K562 (cell line): Measurements from ENCODE around the gene ECHDC3. TPM values are rescaled to one million over a fixed set of nuclear protein-coding genes. Genes with fewer than 3 reads are reported as not detected.
A peak's percentile ranks its signal among the peaks of the same experiment; 100 is the strongest.

Experiments used
- BCLAF1 ChIP-seq, 2 experiments: fragments of 450-650 bp in 1 of 2; IDR thresholded peaks; 2 replicates each; pipeline ENCODE4 v1.6.1; 2011 to 2017; ENCODE audit warnings: low read depth in 2 of 2, antibody characterized with exemption in 1 of 2, borderline replicate concordance in 1 of 2, low read length in 1 of 2, mild to moderate bottlenecking in 1 of 2, mixed read lengths in 1 of 2; ENCODE audit not compliant: control insufficient read depth in 1 of 2
- C11orf30 ChIP-seq: fragments of 450-650 bp; IDR thresholded peaks from 2 replicates; pipeline ENCODE4 v1.6.1; 2016; ENCODE audit warnings: low read depth, mild to moderate bottlenecking
- CCNT2 ChIP-seq: IDR thresholded peaks from 2 replicates; pipeline ENCODE4 v1.6.1; 2011; ENCODE audit warnings: borderline replicate concordance, low read depth, mild to moderate bottlenecking, moderate library complexity, mixed read lengths, low read length; ENCODE audit not compliant: insufficient read length; ENCODE audit errors: extremely low read depth
- ETV5 ChIP-seq: sonication (generic); formaldehyde crosslinking; IDR thresholded peaks from 2 replicates; pipeline ENCODE4 v1.4.0; 2020; ENCODE audit warnings: low read depth, mild to moderate bottlenecking, missing genetic modification reagents
- FOSL1 ChIP-seq: fragments of 200-800 bp; sonication (Bioruptor generic); conservative IDR thresholded peaks from 2 replicates; pipeline ENCODE4 v1.6.1; 2016; ENCODE audit warnings: missing genetic modification characterization, missing compliant biosample characterization
- FOXA3 ChIP-seq, 2 experiments: fragments of 450-650 bp in 1 of 2; sonication (generic) in 1 of 2; formaldehyde crosslinking; IDR thresholded peaks in 1 of 2; conservative IDR thresholded peaks in 1 of 2; 2 replicates each; pipeline versions ENCODE4 v1.4.0 to v1.8.0; 2020 to 2022; ENCODE audit warnings: mild to moderate bottlenecking in 2 of 2, missing genetic modification reagents in 1 of 2
- MCM5 ChIP-seq: fragments of 450-650 bp; IDR thresholded peaks from 2 replicates; pipeline ENCODE4 v1.6.1; 2016; ENCODE audit warnings: low read depth
- MTA3 ChIP-seq: fragments of 450-650 bp; formaldehyde crosslinking; IDR thresholded peaks from 2 replicates; pipeline ENCODE4 v1.6.1; 2017; ENCODE audit warnings: mild to moderate bottlenecking, borderline replicate concordance
- NCOA1 ChIP-seq: fragments of 450-650 bp; IDR thresholded peaks from 2 replicates; pipeline ENCODE4 v1.6.1; 2016; ENCODE audit warnings: low read depth
- NR0B1 ChIP-seq: fragments of 450-650 bp; IDR thresholded peaks from one replicate; pipeline ENCODE4 v1.6.1; 2018; ENCODE audit warnings: mild to moderate bottlenecking, moderate library complexity; ENCODE audit not compliant: partially characterized antibody
- NR2C2 ChIP-seq, 2 experiments: fragments of 200-800 bp in 1 of 2; sonication (Bioruptor generic) in 1 of 2; sonication (generic) in 1 of 2; formaldehyde crosslinking in 1 of 2; IDR thresholded peaks; 2 replicates each; pipeline versions ENCODE4 v1.6.1 to v1.8.0; 2016 to 2022; ENCODE audit warnings: mild to moderate bottlenecking in 1 of 2, missing compliant biosample characterization in 1 of 2, missing genetic modification characterization in 1 of 2, missing genetic modification reagents in 1 of 2
- POU5F1 ChIP-seq: fragments of 150-350 bp; IDR thresholded peaks from 2 replicates; pipeline ENCODE4 v1.6.1; 2014; ENCODE audit warnings: borderline replicate concordance, low read length, low read depth, mild to moderate bottlenecking; ENCODE audit not compliant: partially characterized antibody
- TCF7 ChIP-seq: sonication (generic); IDR thresholded peaks from 2 replicates; pipeline ENCODE4 v1.6.1; 2016; ENCODE audit warnings: antibody characterized with exemption, borderline replicate concordance
- ZC3H8 ChIP-seq: fragments of 450-650 bp; IDR thresholded peaks from 2 replicates; pipeline ENCODE4 v1.6.1; 2017
- ZNF445 ChIP-seq: fragments of 250-450 bp; sonication (Bioruptor Pico); IDR thresholded peaks from 2 replicates; pipeline ENCODE4 v1.4.0; 2020; ENCODE audit warnings: low read depth, mild to moderate bottlenecking, moderate library complexity
- ZNF561 ChIP-seq: fragments of 450-650 bp; formaldehyde crosslinking; conservative IDR thresholded peaks from 2 replicates; pipeline ENCODE4 v1.4.0; 2020; ENCODE audit warnings: mild to moderate bottlenecking, moderate library complexity
- ZNF778 ChIP-seq: fragments of 450-650 bp; formaldehyde crosslinking; IDR thresholded peaks from 2 replicates; pipeline ENCODE4 v1.4.0; 2020; ENCODE audit warnings: mild to moderate bottlenecking, moderate library complexity
- polyA plus RNA-seq, 8 experiments: library from polyadenylated mRNA; depleted of rRNA in 4 of 8; stranded (reverse) in 5 of 8; unstranded in 3 of 8; fragments of >200 nt; fragmentation: Nextera tagmentation in 2 of 8; fragmentation: Illumina TruSeq in 1 of 8; extraction: Ambion mirVana in 2 of 8; extraction: Trizol in 1 of 8; gene quantifications; 2 replicates each; pipeline versions ENCODE4 v1.2.1 to v1.2.3, GENCODE V29; 2011 to 2014; ENCODE audit warnings: inconsistent platforms in 1 of 8, missing spikeins in 1 of 8
- total RNA-seq, 7 experiments: library from RNA; depleted of rRNA in 6 of 7; stranded (reverse); fragments of >200 nt in 6 of 7; fragmentation: Illumina TruSeq in 2 of 7; extraction: Trizol in 2 of 7; gene quantifications; 2 replicates each; pipeline versions ENCODE4 v1.2.1 to v1.2.3, GENCODE V29; 2011 to 2021; ENCODE audit warnings: low replicate concordance in 1 of 7
- TF ChIP-seq, protein P1 (sequence below): IDR thresholded peaks from 2 replicates; pipeline ENCODE4 v1.6.1; 2016; ENCODE audit warnings: missing genetic modification characterization, missing compliant biosample characterization
- TF ChIP-seq, protein P2 (sequence below): sonication (generic); formaldehyde crosslinking; IDR thresholded peaks from 2 replicates; pipeline ENCODE4 v1.8.0; 2022; ENCODE audit warnings: missing genetic modification reagents, mild to moderate bottlenecking, moderate library complexity, borderline replicate concordance

The ECHDC3 gene
- total and polyA plus RNA-seq, 9 of the 15 experiments (the other 6 are each of a cell fraction or from before 2014, with no cell fraction given): 0.53 to 21.9 (median 15.7) TPM

DNA sequence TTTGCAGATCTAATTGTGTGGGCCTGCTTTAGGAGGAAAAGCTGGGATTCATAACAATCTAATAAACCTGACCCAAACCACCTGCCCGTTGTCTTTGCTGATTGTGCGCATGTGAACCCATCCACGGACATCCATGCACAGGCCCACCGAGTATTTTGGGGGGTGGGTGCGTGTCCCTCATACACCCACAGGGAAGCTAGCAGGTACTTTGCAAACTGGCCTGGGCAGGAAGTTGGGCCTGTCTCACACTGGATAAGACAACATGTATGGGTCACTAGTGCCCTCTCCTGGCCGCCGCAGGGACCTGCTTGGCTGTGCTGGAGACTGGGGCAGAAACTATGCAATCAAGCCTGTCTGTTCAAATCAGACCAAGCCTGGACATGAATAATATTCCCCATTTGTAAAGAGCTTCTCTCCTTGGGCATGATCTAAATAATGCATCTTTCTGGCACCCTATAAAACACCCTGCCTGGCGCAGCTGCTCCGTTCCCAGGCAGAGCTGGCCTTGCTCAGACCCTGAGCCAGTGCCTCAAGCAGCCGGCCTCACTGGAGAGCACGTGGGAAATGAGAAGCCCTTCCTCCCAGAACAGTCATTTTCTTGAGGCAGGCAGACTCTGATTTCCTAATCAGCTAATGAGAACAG, 15.8 kb downstream of the ECHDC3 start (continued):
- TF ChIP-seq POU5F1: no peak
- TF ChIP-seq NR2C2 (CRISPR knock-in tag; IDR thresholded peaks at IDR 0.05): no peak
- TF ChIP-seq NR2C2 (tag; IDR thresholded peaks at IDR 0.05): peak; percentile 51
- TF ChIP-seq, protein P1, sequence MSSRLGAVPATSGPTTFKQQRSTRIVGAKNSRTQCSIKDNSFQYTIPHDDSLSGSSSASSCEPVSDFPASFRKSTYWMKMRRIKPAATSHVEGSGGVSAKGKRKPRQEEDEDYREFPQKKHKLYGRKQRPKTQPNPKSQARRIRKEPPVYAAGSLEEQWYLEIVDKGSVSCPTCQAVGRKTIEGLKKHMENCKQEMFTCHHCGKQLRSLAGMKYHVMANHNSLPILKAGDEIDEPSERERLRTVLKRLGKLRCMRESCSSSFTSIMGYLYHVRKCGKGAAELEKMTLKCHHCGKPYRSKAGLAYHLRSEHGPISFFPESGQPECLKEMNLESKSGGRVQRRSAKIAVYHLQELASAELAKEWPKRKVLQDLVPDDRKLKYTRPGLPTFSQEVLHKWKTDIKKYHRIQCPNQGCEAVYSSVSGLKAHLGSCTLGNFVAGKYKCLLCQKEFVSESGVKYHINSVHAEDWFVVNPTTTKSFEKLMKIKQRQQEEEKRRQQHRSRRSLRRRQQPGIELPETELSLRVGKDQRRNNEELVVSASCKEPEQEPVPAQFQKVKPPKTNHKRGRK (tag): no peak
- TF ChIP-seq ZNF778: no peak
- TF ChIP-seq C11orf30: no peak
- TF ChIP-seq ETV5: peak; percentile 31; the same call in 1 of the 2 replicates
- TF ChIP-seq ZNF445: no peak
- TF ChIP-seq BCLAF1 (IDR thresholded peaks at IDR 0.05; ENCODE audit: borderline replicate concordance in 1 of 2, control insufficient read depth in 1 of 2, low read depth in 2 of 2, low read length in 1 of 2): no peak
- TF ChIP-seq FOXA3 (CRISPR knock-in tag; conservative IDR thresholded peaks at IDR 0.05 in 1 of 2, IDR thresholded peaks at IDR 0.05 in 1 of 2): no peak; a peak in 1 of 4 replicates
- TF ChIP-seq NCOA1: no peak
- TF ChIP-seq, protein P2, sequence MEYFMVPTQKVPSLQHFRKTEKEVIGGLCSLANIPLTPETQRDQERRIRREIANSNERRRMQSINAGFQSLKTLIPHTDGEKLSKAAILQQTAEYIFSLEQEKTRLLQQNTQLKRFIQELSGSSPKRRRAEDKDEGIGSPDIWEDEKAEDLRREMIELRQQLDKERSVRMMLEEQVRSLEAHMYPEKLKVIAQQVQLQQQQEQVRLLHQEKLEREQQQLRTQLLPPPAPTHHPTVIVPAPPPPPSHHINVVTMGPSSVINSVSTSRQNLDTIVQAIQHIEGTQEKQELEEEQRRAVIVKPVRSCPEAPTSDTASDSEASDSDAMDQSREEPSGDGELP: peak; percentile 68
- TF ChIP-seq TCF7: no peak
- TF ChIP-seq ZC3H8: no peak
- no peak for TF ChIP-seq MCM5
- 0 out of 2 replicates have a peak, but pooled peaks have one; percentile 62 for TF ChIP-seq MTA3
- no peak for TF ChIP-seq NR0B1
- TF ChIP-seq CCNT2: peak; percentile 11
- TF ChIP-seq FOSL1: peak; percentile 63
- TF ChIP-seq ZNF561: no peak
